Measurements from ENCODE around the gene TSPAN9.

The TSPAN9 gene

GRCh38 chr12:3164454-3165077 is 87.4 kb downstream of the TSPAN9 start:
- no peak for DNase-seq (ENCODE audit: low read depth)

GRCh38 chr12:3165078-3165980 is 88.2 kb downstream of the TSPAN9 start:
- no peak for DNase-seq (ENCODE audit: low read depth)

GRCh38 chr12:3167636-3168035 is 90.5 kb downstream of the TSPAN9 start:
- DNase-seq (ENCODE audit: low read depth) = no peak

- DNase-seq (ENCODE audit: low read depth) = peak; percentile 62
Measured at GRCh38 chr12:3168223-3169221, 91.3 kb downstream of the TSPAN9 start.

GRCh38 chr12:3170423-3171194 is 93.4 kb downstream of the TSPAN9 start:
- DNase-seq (ENCODE audit: low read depth) = peak; percentile 61

- no peak for DNase-seq (ENCODE audit: low read depth)
Measured at GRCh38 chr12:3171195-3171591, 94.0 kb downstream of the TSPAN9 start.

- no peak for DNase-seq (ENCODE audit: low read depth)
Measured at GRCh38 chr12:3172124-3173007, 95.2 kb downstream of the TSPAN9 start.

- no peak for DNase-seq (ENCODE audit: low read depth)
Measured at GRCh38 chr12:3173008-3173553, 95.9 kb downstream of the TSPAN9 start.

- no peak for DNase-seq (ENCODE audit: low read depth)
Measured at GRCh38 chr12:3173912-3174311, 96.7 kb downstream of the TSPAN9 start.

- no peak for DNase-seq (ENCODE audit: low read depth)
Measured at GRCh38 chr12:3175238-3175637, 98.1 kb downstream of the TSPAN9 start.

- DNase-seq (ENCODE audit: low read depth) = no peak
Measured at GRCh38 chr12:3176754-3177153, 99.6 kb downstream of the TSPAN9 start.

GRCh38 chr12:3177778-3178425 is 100.7 kb downstream of the TSPAN9 start:
- DNase-seq (ENCODE audit: low read depth) = no peak

- DNase-seq (ENCODE audit: low read depth) = no peak
Measured at GRCh38 chr12:3178671-3179313, 101.6 kb downstream of the TSPAN9 start.

GRCh38 chr12:3179731-3180130 is 102.6 kb downstream of the TSPAN9 start:
- DNase-seq (ENCODE audit: low read depth) = no peak

GRCh38 chr12:3182426-3182825 is 105.2 kb downstream of the TSPAN9 start:
- no peak for DNase-seq (ENCODE audit: low read depth)

GRCh38 chr12:3184485-3184884 is 107.3 kb downstream of the TSPAN9 start:
- no peak for DNase-seq (ENCODE audit: low read depth)

- no peak for DNase-seq (ENCODE audit: low read depth)
Measured at GRCh38 chr12:3185260-3185870, 108.2 kb downstream of the TSPAN9 start.

- no peak for DNase-seq (ENCODE audit: low read depth)
Measured at GRCh38 chr12:3186546-3187215, 109.5 kb downstream of the TSPAN9 start.

Measured in fibroblast of the conjunctiva (primary cell).